ENCODE measurements around the gene TNPO2.
"Not testable (repeated sequence)": the region's sequence is repeated elsewhere in the genome, so short reads cannot be mapped to it uniquely, and the experiment has no call there.

The TNPO2 gene

GRCh38 chr19:12705169-12705568, 18.6 kb downstream of the TNPO2 start:
- no peak for DNase-seq

GRCh38 chr19:12703046-12703445, 20.7 kb downstream of the TNPO2 start:
- no peak for DNase-seq

- no peak for DNase-seq
Measured at GRCh38 chr19:12701596-12702282, 22.0 kb downstream of the TNPO2 start.

GRCh38 chr19:12698138-12698537, 25.6 kb downstream of the TNPO2 start:
- DNase-seq: no peak

- not testable (repeated sequence) for DNase-seq
Measured at GRCh38 chr19:12697425-12697824, 26.3 kb downstream of the TNPO2 start.

GRCh38 chr19:12696366-12697335, 27.1 kb downstream of the TNPO2 start, which contains the start of gene FBXW9:
TSS of gene FBXW9 (minus strand) at chr19:12696631. CDS start at chr19:12696581, 50 bp downstream.
- peak; percentile 66 for DNase-seq

GRCh38 chr19:12695997-12696365, 27.8 kb downstream of the TNPO2 start:
- no peak for DNase-seq

- DNase-seq: no peak
Measured at GRCh38 chr19:12695514-12695913, 28.2 kb downstream of the TNPO2 start.

GRCh38 chr19:12695096-12695495, 28.6 kb downstream of the TNPO2 start:
- DNase-seq: no peak

- DNase-seq: no peak
Measured at GRCh38 chr19:12694641-12695040, 29.1 kb downstream of the TNPO2 start.

GRCh38 chr19:12692960-12693359, 30.8 kb downstream of the TNPO2 start:
- DNase-seq: no peak

GRCh38 chr19:12689581-12690216, 34.0 kb downstream of the TNPO2 start:
- DNase-seq: no peak

GRCh38 chr19:12689012-12689411, 34.7 kb downstream of the TNPO2 start:
- DNase-seq: no peak

- DNase-seq: no peak
Measured at GRCh38 chr19:12687496-12688196, 36.1 kb downstream of the TNPO2 start, which contains the start of gene GNG14. TSS of gene GNG14 (plus strand) at chr19:12687998. CDS start at chr19:12688049, 51 bp downstream.

GRCh38 chr19:12685831-12686230, 37.9 kb downstream of the TNPO2 start:
- no peak for DNase-seq

GRCh38 chr19:12681074-12681987, 42.4 kb downstream of the TNPO2 start, which contains the start of gene DHPS:
TSS of gene DHPS (minus strand) at chr19:12681880. CDS start at chr19:12681766, 114 bp downstream.
- DNase-seq: peak; percentile 86

- DNase-seq: no peak
Measured at GRCh38 chr19:12680034-12680433, 43.7 kb downstream of the TNPO2 start.

GRCh38 chr19:12678039-12678438, 45.7 kb downstream of the TNPO2 start:
- not testable (repeated sequence) for DNase-seq

- DNase-seq: no peak
Measured at GRCh38 chr19:12676928-12677327, 46.8 kb downstream of the TNPO2 start.

- peak; percentile 23 for DNase-seq
Measured at GRCh38 chr19:12676384-12676792, 47.3 kb downstream of the TNPO2 start.

- no peak for DNase-seq
Measured at GRCh38 chr19:12675940-12676339, 47.8 kb downstream of the TNPO2 start.

Data from GOT3 (cell line).